Measurements from ENCODE around the gene LYRM7.

DNA sequence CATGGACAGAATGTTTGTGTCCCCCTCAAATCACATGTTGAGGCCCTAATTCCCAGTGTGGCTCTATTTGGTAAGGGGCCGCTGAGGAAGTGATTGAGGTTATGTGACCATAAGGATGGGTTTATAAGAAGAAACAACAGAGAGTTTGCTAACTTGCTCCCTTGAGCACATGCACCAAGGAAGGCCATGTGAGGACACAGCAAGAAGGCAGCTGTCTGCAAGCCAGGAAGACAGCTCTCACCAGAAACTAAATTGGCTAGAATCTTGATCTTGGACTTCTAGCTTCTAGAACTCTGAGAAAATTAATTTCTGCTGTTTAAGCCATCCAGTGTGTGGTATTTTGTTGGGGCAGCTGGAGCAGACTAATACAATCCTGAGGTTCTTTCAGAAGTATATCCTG, 57.9 kb downstream of the LYRM7 start:
- no peak for TF ChIP-seq POLR2A (IDR thresholded peaks at IDR 0.05)
- TF ChIP-seq, protein P1, sequence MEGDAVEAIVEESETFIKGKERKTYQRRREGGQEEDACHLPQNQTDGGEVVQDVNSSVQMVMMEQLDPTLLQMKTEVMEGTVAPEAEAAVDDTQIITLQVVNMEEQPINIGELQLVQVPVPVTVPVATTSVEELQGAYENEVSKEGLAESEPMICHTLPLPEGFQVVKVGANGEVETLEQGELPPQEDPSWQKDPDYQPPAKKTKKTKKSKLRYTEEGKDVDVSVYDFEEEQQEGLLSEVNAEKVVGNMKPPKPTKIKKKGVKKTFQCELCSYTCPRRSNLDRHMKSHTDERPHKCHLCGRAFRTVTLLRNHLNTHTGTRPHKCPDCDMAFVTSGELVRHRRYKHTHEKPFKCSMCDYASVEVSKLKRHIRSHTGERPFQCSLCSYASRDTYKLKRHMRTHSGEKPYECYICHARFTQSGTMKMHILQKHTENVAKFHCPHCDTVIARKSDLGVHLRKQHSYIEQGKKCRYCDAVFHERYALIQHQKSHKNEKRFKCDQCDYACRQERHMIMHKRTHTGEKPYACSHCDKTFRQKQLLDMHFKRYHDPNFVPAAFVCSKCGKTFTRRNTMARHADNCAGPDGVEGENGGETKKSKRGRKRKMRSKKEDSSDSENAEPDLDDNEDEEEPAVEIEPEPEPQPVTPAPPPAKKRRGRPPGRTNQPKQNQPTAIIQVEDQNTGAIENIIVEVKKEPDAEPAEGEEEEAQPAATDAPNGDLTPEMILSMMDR (IDR thresholded peaks at IDR 0.05): no peak

Measured in Peyer's patch (tissue), 4 donors.